ENCODE measurements around the gene B3GNT8. TPM values are rescaled to one million over a fixed set of nuclear protein-coding genes. Genes with fewer than 3 reads are reported as not detected.

The B3GNT8 gene
- total RNA-seq, 1 donor from 2014 or later: not detected

DNA sequence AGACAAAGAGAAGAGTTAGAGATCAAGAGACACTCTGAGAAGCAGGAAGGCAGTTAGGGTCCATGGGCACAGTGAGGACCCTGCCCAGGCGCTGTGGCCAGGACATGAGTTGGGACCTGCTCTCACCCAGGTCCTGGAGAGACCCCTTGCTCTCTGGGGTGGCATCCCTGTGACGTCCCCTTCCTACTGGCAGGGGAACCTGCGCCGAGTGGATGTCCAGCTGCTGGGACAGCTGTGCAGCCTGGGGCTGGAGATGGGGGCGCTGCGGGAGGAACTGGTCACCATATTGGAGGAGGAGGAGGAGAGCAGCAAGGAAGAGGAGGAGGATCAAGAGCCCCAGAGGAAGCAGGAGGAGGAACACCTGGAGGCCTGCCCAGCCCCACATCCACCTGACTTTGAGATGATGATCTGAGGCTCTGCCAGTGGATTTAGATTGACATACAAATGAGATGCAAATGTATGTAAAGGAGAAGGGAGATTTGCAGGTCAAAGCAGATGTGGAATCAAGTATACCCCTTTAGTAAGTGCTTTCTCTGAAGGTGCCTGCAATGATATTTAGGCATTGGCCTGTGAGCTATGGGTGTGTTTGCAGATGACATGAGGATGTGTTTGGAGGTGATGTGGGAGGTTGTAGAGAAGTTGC is 16.8 kb upstream of the B3GNT8 start:
- no peak overlapping the region for H3K9ac ChIP-seq
- H3K9me3 ChIP-seq (ENCODE audit: low read depth): no peaks in the 10 kb centered on the region
- no peaks in the 10 kb centered on the region for H3K36me3 ChIP-seq
- TF ChIP-seq EZH2 (IDR thresholded peaks at IDR 0.05) (no peak), EZH2phosphoT487 (IDR thresholded peaks at IDR 0.05) (no peak), CTCF (IDR thresholded peaks at IDR 0.05) (no peak)
- H3F3A ChIP-seq (ENCODE audit: low read depth): no peaks in the 10 kb centered on the region
- H3K4me3 ChIP-seq: no peak overlapping the region
- H2AFZ ChIP-seq (replicated peaks): no peak overlapping the region
- Mint-ChIP-seq H3K36me3 (no peaks in the 10 kb centered on the region), H3K4me3 (no peak overlapping the region), H3K27ac (no peak overlapping the region), H3K9me3 (peaks cover 4% of the 10 kb centered on the region), H3K27me3 (ENCODE audit: insufficient read depth, low read depth) (peaks cover 15% of the 10 kb centered on the region), H3K4me1 (peaks cover 3% of the 10 kb centered on the region)
- no peak overlapping the region for H3K27ac ChIP-seq
- no peaks in the 10 kb centered on the region for H4K20me1 ChIP-seq (ENCODE audit: low read depth)
- H3K79me2 ChIP-seq (ENCODE audit: low read depth): peaks cover 4% of the 10 kb centered on the region
- peaks cover 1% of the 10 kb centered on the region for H3K4me1 ChIP-seq
- H3K4me2 ChIP-seq: no peak overlapping the region
- no peak for DNase-seq (ENCODE audit: low spot score)
- H3K27me3 ChIP-seq: peaks cover 24% of the 10 kb centered on the region

DNA sequence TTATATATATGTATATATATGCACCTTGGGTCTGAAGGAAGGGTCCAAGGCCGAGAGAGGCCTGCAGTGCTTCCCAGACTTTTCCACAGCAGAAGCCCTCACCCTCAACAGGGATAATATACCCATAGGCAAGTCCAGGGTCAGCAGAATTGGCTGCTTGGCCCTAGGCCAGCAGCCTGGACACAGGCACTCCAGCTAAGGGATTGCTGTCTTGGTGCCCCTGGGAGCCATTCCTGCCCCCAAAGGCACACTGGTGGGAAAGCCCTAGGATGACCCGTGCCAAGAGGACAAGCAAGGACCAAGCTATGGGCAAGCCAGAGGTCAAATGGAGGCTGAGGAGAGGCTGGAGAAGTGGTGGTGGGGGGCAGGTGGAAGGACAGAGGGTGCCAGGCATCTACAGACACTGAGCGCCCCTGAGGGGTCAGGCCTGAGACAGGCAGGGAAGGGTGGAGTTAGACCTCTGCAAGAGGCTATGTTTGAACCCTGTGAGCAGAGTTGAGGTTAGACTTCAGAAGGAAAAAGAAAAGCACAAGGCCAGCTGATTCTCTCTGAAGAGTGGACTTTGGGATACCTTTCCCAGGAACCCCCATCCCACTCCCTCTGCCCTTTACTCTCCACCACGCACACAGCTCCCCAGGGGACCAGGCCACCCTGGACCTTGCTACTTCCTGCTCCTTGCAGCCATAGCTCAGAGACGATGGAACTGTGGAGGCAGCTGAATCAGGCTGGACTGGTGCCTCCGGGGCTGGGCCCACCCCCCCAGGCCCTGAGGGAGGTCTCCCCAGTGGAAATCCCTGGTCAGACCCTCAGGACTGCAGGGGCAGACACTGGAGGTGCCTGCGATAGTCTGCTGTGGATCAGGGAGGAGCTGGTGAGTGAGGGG is 15.5 kb upstream of the B3GNT8 start, which contains the start of gene ERICH4:
ERICH4 (plus strand) TSS at position 684 of the 883 bp plus-strand sequence; CDS start at position 698, 14 bp downstream.
- H3F3A ChIP-seq (ENCODE audit: low read depth): no peaks in the 10 kb centered on the region
- H3K4me1 ChIP-seq: peaks cover 5% of the 10 kb centered on the region
- Mint-ChIP-seq H3K36me3 (peaks cover under 1% of the 10 kb centered on the region), H3K4me3 (no peak within 1 kb of the TSS), H3K27ac (no peak within 1 kb of the TSS), H3K9me3 (peaks cover 4% of the 10 kb centered on the region), H3K27me3 (ENCODE audit: insufficient read depth, low read depth) (peaks cover 15% of the 10 kb centered on the region), H3K4me1 (peaks cover 7% of the 10 kb centered on the region)
- H3K4me3 ChIP-seq: no peak within 1 kb of the TSS
- no peak within 1 kb of the TSS for H2AFZ ChIP-seq (replicated peaks)
- no peak within 1 kb of the TSS for H3K4me2 ChIP-seq
- H3K9me3 ChIP-seq (ENCODE audit: low read depth): no peaks in the 10 kb centered on the region
- H3K27me3 ChIP-seq: peaks cover 12% of the 10 kb centered on the region
- H3K36me3 ChIP-seq: no peaks in the 10 kb centered on the region
- H4K20me1 ChIP-seq (ENCODE audit: low read depth): no peaks in the 10 kb centered on the region
- TF ChIP-seq EZH2phosphoT487 (IDR thresholded peaks at IDR 0.05): no peak
- TF ChIP-seq EZH2 (IDR thresholded peaks at IDR 0.05): no peak
- no peak for TF ChIP-seq CTCF (IDR thresholded peaks at IDR 0.05)
- no peak within 1 kb of the TSS for H3K9ac ChIP-seq
- no peak for DNase-seq (ENCODE audit: low spot score)
- H3K27ac ChIP-seq: no peak within 1 kb of the TSS
- H3K79me2 ChIP-seq (ENCODE audit: low read depth): peaks cover 16% of the 10 kb centered on the region

DNA sequence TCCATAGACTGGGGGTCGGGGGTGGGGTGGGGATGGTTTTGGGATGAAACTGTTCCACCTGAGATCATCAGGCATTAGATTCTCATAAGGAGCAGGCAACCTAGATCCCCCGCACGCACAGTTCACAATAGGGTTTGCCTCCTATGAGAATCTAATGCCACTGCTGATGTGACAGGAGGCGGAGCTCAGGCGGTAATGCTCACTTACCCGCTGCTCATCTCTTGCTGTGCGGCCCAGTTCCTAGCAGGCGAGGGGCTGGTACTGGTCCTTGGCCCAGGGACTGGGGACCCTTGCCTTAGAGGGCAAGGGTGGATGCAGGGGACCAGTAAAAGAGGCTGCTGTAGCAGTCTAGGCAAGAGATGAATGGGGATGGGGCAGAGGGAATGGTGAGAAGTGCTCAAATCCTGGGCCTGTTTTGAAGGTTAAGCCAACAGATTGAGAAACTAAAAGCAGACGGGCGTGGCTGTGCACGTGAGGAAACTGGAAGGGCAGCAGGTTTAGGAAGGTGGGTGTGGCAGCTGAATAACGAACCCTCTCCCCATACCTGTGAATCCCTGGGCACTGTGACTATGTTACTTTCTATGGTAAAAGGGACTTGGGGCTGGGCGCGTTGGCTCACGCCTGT is 14.3 kb upstream of the B3GNT8 start:
- H3K4me2 ChIP-seq: no peak overlapping the region
- H3K27me3 ChIP-seq: peaks cover 3% of the 10 kb centered on the region
- no peaks in the 10 kb centered on the region for H3K36me3 ChIP-seq
- H3K9me3 ChIP-seq (ENCODE audit: low read depth): no peaks in the 10 kb centered on the region
- peaks cover 7% of the 10 kb centered on the region for H3K4me1 Mint-ChIP-seq
- H2AFZ ChIP-seq (replicated peaks): no peak overlapping the region
- no peak overlapping the region for H3K4me3 Mint-ChIP-seq
- H3K27ac Mint-ChIP-seq: no peak overlapping the region
- H3K36me3 Mint-ChIP-seq: peaks cover 2% of the 10 kb centered on the region
- H3K27me3 Mint-ChIP-seq (ENCODE audit: insufficient read depth, low read depth): peaks cover 12% of the 10 kb centered on the region
- H3F3A ChIP-seq (ENCODE audit: low read depth): no peaks in the 10 kb centered on the region
- TF ChIP-seq CTCF (IDR thresholded peaks at IDR 0.05): no peak
- TF ChIP-seq EZH2 (IDR thresholded peaks at IDR 0.05): no peak
- TF ChIP-seq EZH2phosphoT487 (IDR thresholded peaks at IDR 0.05): no peak
- peaks cover 5% of the 10 kb centered on the region for H3K4me1 ChIP-seq
- H3K9me3 Mint-ChIP-seq: peaks cover 4% of the 10 kb centered on the region
- no peaks in the 10 kb centered on the region for H4K20me1 ChIP-seq (ENCODE audit: low read depth)
- no peak overlapping the region for H3K27ac ChIP-seq
- no peak overlapping the region for H3K4me3 ChIP-seq
- no peak for DNase-seq (ENCODE audit: low spot score)
- H3K79me2 ChIP-seq (ENCODE audit: low read depth): peaks cover 18% of the 10 kb centered on the region
- no peak overlapping the region for H3K9ac ChIP-seq

Data from neural progenitor cell (in vitro differentiated cells).